HepG2 (cell line): Measurements from ENCODE around the gene ZBTB9. TPM values are rescaled to one million over a fixed set of nuclear protein-coding genes. Genes with fewer than 3 reads are reported as not detected.
A peak's percentile ranks its signal among the peaks of the same experiment; 100 is the strongest.

Source experiments
- ADNP ChIP-seq: sonication (generic); formaldehyde crosslinking; IDR thresholded peaks from 2 replicates; pipeline ENCODE4 v1.4.0; 2020; ENCODE audit warnings: missing genetic modification reagents
- AHR ChIP-seq: IDR thresholded peaks from 2 replicates; pipeline ENCODE4 v1.6.1; 2018; ENCODE audit warnings: missing genetic modification reagents, missing compliant biosample characterization
- DMAP1 ChIP-seq: IDR thresholded peaks from 2 replicates; pipeline ENCODE4 v1.6.1; 2016
- KDM2A ChIP-seq: sonication (generic); formaldehyde crosslinking; IDR thresholded peaks from 2 replicates; pipeline ENCODE4 v1.4.0; 2020; ENCODE audit warnings: low read depth, missing genetic modification reagents, borderline replicate concordance
- KDM3A ChIP-seq: IDR thresholded peaks from 2 replicates; pipeline ENCODE4 v1.6.1; 2018; ENCODE audit warnings: low read depth, missing compliant biosample characterization
- MTF2 ChIP-seq: sonication (generic); formaldehyde crosslinking; IDR thresholded peaks from 2 replicates; pipeline ENCODE4 v1.5.0; 2020; ENCODE audit warnings: missing genetic modification reagents, borderline replicate concordance
- PHB2 ChIP-seq: fragments of 450-650 bp; IDR thresholded peaks from 2 replicates; pipeline ENCODE4 v1.6.1; 2018; ENCODE audit not compliant: partially characterized antibody
- SKI ChIP-seq: fragments of 450-650 bp; IDR thresholded peaks from one replicate; pipeline ENCODE4 v1.6.1; 2018; ENCODE audit warnings: mild to moderate bottlenecking; ENCODE audit not compliant: partially characterized antibody
- SRSF9 ChIP-seq: fragments of 200-400 bp; formaldehyde crosslinking; IDR thresholded peaks from 2 replicates; pipeline ENCODE4 v1.6.1; 2018; ENCODE audit warnings: borderline replicate concordance, mild to moderate bottlenecking, low read depth, low read length; ENCODE audit not compliant: insufficient read depth, poor library complexity, severe bottlenecking
- ZFX ChIP-seq: sonication (generic); formaldehyde crosslinking; IDR thresholded peaks from 2 replicates; pipeline ENCODE4 v1.4.0; 2020; ENCODE audit warnings: mild to moderate bottlenecking, low read depth, missing genetic modification reagents, moderate library complexity
- ZNF101 ChIP-seq: sonication (generic); formaldehyde crosslinking; IDR thresholded peaks from 2 replicates; pipeline ENCODE4 v1.4.0; 2020; ENCODE audit warnings: mild to moderate bottlenecking, low read depth, missing genetic modification reagents, borderline replicate concordance
- ZNF205 ChIP-seq: IDR thresholded peaks from 2 replicates; pipeline ENCODE4 v1.6.1; 2018; ENCODE audit warnings: missing biosample characterization, missing genetic modification reagents
- ZNF441 ChIP-seq: sonication (generic); formaldehyde crosslinking; IDR thresholded peaks from 2 replicates; pipeline ENCODE4 v1.7.0; 2021; ENCODE audit warnings: missing genetic modification reagents, borderline replicate concordance
- ZNF484 ChIP-seq: sonication (generic); formaldehyde crosslinking; IDR thresholded peaks from 2 replicates; pipeline ENCODE4 v1.5.1; 2020; ENCODE audit warnings: mild to moderate bottlenecking, low read depth, missing genetic modification reagents, borderline replicate concordance
- ZNF678 ChIP-seq: sonication (generic); formaldehyde crosslinking; IDR thresholded peaks from 2 replicates; pipeline ENCODE4 v1.4.0; 2020; ENCODE audit warnings: mild to moderate bottlenecking, missing genetic modification reagents
- ZNF703 ChIP-seq: sonication (generic); formaldehyde crosslinking; IDR thresholded peaks from 2 replicates; pipeline ENCODE4 v1.5.1; 2020; ENCODE audit warnings: missing genetic modification reagents, mild to moderate bottlenecking, moderate library complexity, borderline replicate concordance
- ZNF724P ChIP-seq: sonication (generic); formaldehyde crosslinking; IDR thresholded peaks from 2 replicates; pipeline ENCODE4 v1.8.0; 2022; ENCODE audit warnings: missing genetic modification reagents, borderline replicate concordance
- polyA plus RNA-seq, 8 experiments: library from polyadenylated mRNA; depleted of rRNA in 3 of 8; stranded (reverse) in 7 of 8; unstranded in 1 of 8; fragments of >200 nt; fragmentation: Illumina TruSeq in 4 of 8; extraction: Trizol in 4 of 8; gene quantifications; 2 replicates each; pipeline versions ENCODE4 v1.2.1 to v1.2.3, GENCODE V29; 2011 to 2016; ENCODE audit warnings: low read depth in 4 of 8, missing spikeins in 1 of 8, mixed read lengths in 1 of 8; ENCODE audit not compliant: insufficient read depth in 1 of 8
- total RNA-seq, 5 experiments: library from RNA; depleted of rRNA; stranded (reverse); fragments of >200 nt; fragmentation: Illumina TruSeq; extraction: Trizol; gene quantifications; 2 replicates each; pipeline ENCODE4 v1.2.3, GENCODE V29; 2016; ENCODE audit warnings: low read depth in 1 of 5
- TF ChIP-seq, protein P1 (sequence below): sonication (generic); formaldehyde crosslinking; IDR thresholded peaks from 2 replicates; pipeline ENCODE4 v1.9.0; 2022; ENCODE audit warnings: missing genetic modification reagents, mild to moderate bottlenecking, borderline replicate concordance
- TF ChIP-seq, protein P2 (sequence below): sonication (generic); formaldehyde crosslinking; conservative IDR thresholded peaks from 2 replicates; pipeline ENCODE4 v1.8.0; 2022; ENCODE audit warnings: low read depth, missing genetic modification reagents
- TF ChIP-seq, protein P3 (sequence below): sonication (generic); formaldehyde crosslinking; IDR thresholded peaks from 2 replicates; pipeline ENCODE4 v1.4.0; 2020; ENCODE audit warnings: mild to moderate bottlenecking, missing genetic modification reagents
- TF ChIP-seq, protein P4 (sequence below): sonication (generic); formaldehyde crosslinking; IDR thresholded peaks from 2 replicates; pipeline ENCODE4 v1.4.0; 2020; ENCODE audit warnings: missing genetic modification reagents
- TF ChIP-seq, protein P5 (sequence below): sonication (generic); formaldehyde crosslinking; IDR thresholded peaks from 2 replicates; pipeline ENCODE4 v1.4.0; 2020; ENCODE audit warnings: mild to moderate bottlenecking, missing genetic modification reagents

The ZBTB9 gene
- total and polyA plus RNA-seq, 2 of the 13 experiments (the other 11 are each of a cell fraction or from before 2014, with no cell fraction given) = 5.3 to 9.2 TPM

DNA sequence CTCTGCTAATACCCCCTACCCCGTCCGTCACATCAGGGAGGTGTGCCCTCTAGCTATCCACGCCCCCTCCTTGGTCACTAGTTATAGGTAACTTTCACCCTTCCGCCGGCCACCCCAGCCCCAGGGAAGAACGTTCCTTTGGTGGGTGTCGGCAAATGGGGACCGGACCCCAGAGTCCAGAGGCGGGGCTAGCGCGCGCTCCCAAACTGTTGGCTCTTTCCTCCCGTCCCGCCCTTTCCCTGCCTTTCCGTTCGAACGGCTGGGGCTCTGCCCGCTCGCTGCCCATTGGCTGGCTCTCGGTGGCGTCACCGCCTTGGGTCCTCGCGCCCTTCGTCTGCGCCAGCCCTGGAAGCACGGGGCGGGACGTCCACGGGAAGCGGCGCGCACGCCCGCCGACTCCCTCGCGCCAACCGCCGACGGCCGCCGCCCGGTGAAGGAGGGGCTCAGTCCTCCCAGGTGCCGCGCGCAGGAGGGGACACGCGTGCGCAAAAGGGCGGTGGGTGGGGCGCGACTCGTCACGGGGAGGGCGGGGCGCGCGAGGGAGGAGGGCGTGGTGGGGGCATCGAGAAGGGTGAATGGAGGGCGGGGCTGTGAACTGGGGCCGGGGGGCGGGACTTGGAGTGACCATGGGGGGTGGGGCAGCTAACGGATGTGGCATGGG is 44.2 kb upstream of the ZBTB9 start (continued):
- TF ChIP-seq ZNF724P (CRISPR knock-in tag) (peak; percentile 99), ZNF703 (CRISPR knock-in tag) (no peak), SRSF9 (no peak), ZNF101 (CRISPR knock-in tag) (no peak), MTF2 (CRISPR knock-in tag) (no peak), ZNF484 (CRISPR knock-in tag) (no peak), KDM3A (CRISPR knock-in tag) (peak; percentile 77; the same call in 1 of the 2 replicates), ZNF441 (CRISPR knock-in tag) (peak; percentile 89; the same call in 1 of the 2 replicates), SKI (peak; percentile 86), AHR (peak; percentile 17; the same call in 1 of the 2 replicates), ZNF678 (CRISPR knock-in tag) (peak; percentile 87; the same call in 1 of the 2 replicates), PHB2 (no peak), ADNP (CRISPR knock-in tag) (no peak), ZFX (CRISPR knock-in tag) (peak; percentile 44; the same call in 1 of the 2 replicates), ZNF205 (CRISPR knock-in tag) (peak; percentile 75; the same call in 1 of the 2 replicates), DMAP1 (CRISPR knock-in tag) (no peak; the same call in 1 of the 2 replicates), KDM2A (CRISPR knock-in tag) (peak; percentile 99)
- TF ChIP-seq, protein P1, sequence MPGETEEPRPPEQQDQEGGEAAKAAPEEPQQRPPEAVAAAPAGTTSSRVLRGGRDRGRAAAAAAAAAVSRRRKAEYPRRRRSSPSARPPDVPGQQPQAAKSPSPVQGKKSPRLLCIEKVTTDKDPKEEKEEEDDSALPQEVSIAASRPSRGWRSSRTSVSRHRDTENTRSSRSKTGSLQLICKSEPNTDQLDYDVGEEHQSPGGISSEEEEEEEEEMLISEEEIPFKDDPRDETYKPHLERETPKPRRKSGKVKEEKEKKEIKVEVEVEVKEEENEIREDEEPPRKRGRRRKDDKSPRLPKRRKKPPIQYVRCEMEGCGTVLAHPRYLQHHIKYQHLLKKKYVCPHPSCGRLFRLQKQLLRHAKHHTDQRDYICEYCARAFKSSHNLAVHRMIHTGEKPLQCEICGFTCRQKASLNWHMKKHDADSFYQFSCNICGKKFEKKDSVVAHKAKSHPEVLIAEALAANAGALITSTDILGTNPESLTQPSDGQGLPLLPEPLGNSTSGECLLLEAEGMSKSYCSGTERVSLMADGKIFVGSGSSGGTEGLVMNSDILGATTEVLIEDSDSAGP (CRISPR knock-in tag) = peak; percentile 92
- TF ChIP-seq, protein P2, sequence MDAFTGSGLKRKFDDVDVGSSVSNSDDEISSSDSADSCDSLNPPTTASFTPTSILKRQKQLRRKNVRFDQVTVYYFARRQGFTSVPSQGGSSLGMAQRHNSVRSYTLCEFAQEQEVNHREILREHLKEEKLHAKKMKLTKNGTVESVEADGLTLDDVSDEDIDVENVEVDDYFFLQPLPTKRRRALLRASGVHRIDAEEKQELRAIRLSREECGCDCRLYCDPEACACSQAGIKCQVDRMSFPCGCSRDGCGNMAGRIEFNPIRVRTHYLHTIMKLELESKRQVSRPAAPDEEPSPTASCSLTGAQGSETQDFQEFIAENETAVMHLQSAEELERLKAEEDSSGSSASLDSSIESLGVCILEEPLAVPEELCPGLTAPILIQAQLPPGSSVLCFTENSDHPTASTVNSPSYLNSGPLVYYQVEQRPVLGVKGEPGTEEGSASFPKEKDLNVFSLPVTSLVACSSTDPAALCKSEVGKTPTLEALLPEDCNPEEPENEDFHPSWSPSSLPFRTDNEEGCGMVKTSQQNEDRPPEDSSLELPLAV (CRISPR knock-in tag) = peak; percentile 98
- TF ChIP-seq, protein P3, sequence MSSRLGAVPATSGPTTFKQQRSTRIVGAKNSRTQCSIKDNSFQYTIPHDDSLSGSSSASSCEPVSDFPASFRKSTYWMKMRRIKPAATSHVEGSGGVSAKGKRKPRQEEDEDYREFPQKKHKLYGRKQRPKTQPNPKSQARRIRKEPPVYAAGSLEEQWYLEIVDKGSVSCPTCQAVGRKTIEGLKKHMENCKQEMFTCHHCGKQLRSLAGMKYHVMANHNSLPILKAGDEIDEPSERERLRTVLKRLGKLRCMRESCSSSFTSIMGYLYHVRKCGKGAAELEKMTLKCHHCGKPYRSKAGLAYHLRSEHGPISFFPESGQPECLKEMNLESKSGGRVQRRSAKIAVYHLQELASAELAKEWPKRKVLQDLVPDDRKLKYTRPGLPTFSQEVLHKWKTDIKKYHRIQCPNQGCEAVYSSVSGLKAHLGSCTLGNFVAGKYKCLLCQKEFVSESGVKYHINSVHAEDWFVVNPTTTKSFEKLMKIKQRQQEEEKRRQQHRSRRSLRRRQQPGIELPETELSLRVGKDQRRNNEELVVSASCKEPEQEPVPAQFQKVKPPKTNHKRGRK (CRISPR knock-in tag) = no peak
- TF ChIP-seq, protein P4, sequence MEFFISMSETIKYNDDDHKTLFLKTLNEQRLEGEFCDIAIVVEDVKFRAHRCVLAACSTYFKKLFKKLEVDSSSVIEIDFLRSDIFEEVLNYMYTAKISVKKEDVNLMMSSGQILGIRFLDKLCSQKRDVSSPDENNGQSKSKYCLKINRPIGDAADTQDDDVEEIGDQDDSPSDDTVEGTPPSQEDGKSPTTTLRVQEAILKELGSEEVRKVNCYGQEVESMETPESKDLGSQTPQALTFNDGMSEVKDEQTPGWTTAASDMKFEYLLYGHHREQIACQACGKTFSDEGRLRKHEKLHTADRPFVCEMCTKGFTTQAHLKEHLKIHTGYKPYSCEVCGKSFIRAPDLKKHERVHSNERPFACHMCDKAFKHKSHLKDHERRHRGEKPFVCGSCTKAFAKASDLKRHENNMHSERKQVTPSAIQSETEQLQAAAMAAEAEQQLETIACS (CRISPR knock-in tag) = peak; percentile 93
- TF ChIP-seq, protein P5, sequence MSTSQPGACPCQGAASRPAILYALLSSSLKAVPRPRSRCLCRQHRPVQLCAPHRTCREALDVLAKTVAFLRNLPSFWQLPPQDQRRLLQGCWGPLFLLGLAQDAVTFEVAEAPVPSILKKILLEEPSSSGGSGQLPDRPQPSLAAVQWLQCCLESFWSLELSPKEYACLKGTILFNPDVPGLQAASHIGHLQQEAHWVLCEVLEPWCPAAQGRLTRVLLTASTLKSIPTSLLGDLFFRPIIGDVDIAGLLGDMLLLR (CRISPR knock-in tag) = peak; percentile 99
